Cardiac muscle cell (in vitro differentiated cells and primary cell): ENCODE measurements around the gene ALPI. TPM values are rescaled to one million over a fixed set of nuclear protein-coding genes. Genes with fewer than 3 reads are reported as not detected.
"Not testable (repeated sequence)": the region's sequence is repeated elsewhere in the genome, so short reads cannot be mapped to it uniquely, and the experiment has no call there.

Experiments
- DNase-seq, 2 donors: peaks; one replicate each; pipeline versions ENCODE4 v3.0.0 to v3.0.0-alpha.2; 2010 to 2017; ENCODE audit warnings: low read depth in 1 of 2, low spot score in 1 of 2
- H3K27ac ChIP-seq: fragments of 200-600 bp; sonication (generic); 2 replicates; pipeline ENCODE4 v1.5.1; 2016
- H3K27me3 ChIP-seq: fragments of 200-600 bp; sonication (generic); 2 replicates; pipeline ENCODE4 v1.6.0; 2016; ENCODE audit warnings: control low read depth
- H3K36me3 ChIP-seq: fragments of 200-600 bp; sonication (generic); 2 replicates; pipeline ENCODE4 v1.5.1; 2016; ENCODE audit warnings: control low read depth
- H3K4me1 ChIP-seq: fragments of 200-600 bp; sonication (generic); 2 replicates; pipeline ENCODE4 v1.8.1; 2017; ENCODE audit warnings: low read depth, mild to moderate bottlenecking, mixed run types
- H3K4me3 ChIP-seq: fragments of 200-600 bp; sonication (generic); 2 replicates; pipeline ENCODE4 v1.5.1; 2016; ENCODE audit warnings: mild to moderate bottlenecking
- H3K9me3 ChIP-seq: fragments of 200-600 bp; sonication (generic); 2 replicates; pipeline ENCODE4 v1.5.1; 2017; ENCODE audit warnings: low read depth, mild to moderate bottlenecking, control low read depth
- CTCF ChIP-seq: IDR thresholded peaks from 2 replicates; pipeline ENCODE4 v1.5.1; 2012; ENCODE audit warnings: low read depth, mild to moderate bottlenecking, low read length
- polyA plus RNA-seq: library from polyadenylated mRNA; unstranded; fragments of >200 nt; fragmentation: Nextera tagmentation; extraction: Ambion mirVana; gene quantifications from 2 replicates; pipeline ENCODE4 v1.2.1, GENCODE V29; 2016
- total RNA-seq: library from RNA; depleted of rRNA; stranded (reverse); fragments of >200 nt; gene quantifications from 2 replicates; pipeline ENCODE4 v1.2.3, GENCODE V29; 2016

ALPI gene
- total and polyA plus RNA-seq, 2 experiments from 2014 or later, result not detected

GRCh38 chr2:232420463-232421188 lies 35.3 kb upstream of the ALPI start:
- H3K27me3 ChIP-seq, result peaks cover 99% of the 10 kb centered on the region
- no peak overlapping the region for H3K27ac ChIP-seq
- no peaks in the 10 kb centered on the region for H3K36me3 ChIP-seq
- no peaks in the 10 kb centered on the region for H3K9me3 ChIP-seq
- H3K4me1 ChIP-seq, result no peaks in the 10 kb centered on the region
- H3K4me3 ChIP-seq, result peak overlapping the region; percentile 35
- no peak for TF ChIP-seq CTCF
- DNase-seq, result peak in 1 of 2 donors; percentile 60

- Histone ChIP-seq H3K27me3 (peaks cover 99% of the 10 kb centered on the region), H3K4me3 (peak overlapping the region; percentile 35)
- no peak for DNase-seq
These were observed 34.7 kb upstream of the ALPI start for GRCh38 chr2:232421189-232421785.

GRCh38 chr2:232422051-232422450 lies 33.9 kb upstream of the ALPI start:
- H3K36me3 ChIP-seq, result no peaks in the 10 kb centered on the region
- DNase-seq, result no peak
- no peak overlapping the region for H3K4me3 ChIP-seq
- no peaks in the 10 kb centered on the region for H3K9me3 ChIP-seq
- peaks cover 94% of the 10 kb centered on the region for H3K27me3 ChIP-seq
- no peak for TF ChIP-seq CTCF
- H3K27ac ChIP-seq, result no peak overlapping the region
- no peaks in the 10 kb centered on the region for H3K4me1 ChIP-seq

More at GRCh38 chr2:232421189-232421785, 34.7 kb upstream of the ALPI start:
- Histone ChIP-seq H3K4me1 (no peaks in the 10 kb centered on the region), H3K9me3 (no peaks in the 10 kb centered on the region), H3K36me3 (no peaks in the 10 kb centered on the region), H3K27ac (no peak overlapping the region)
- TF ChIP-seq CTCF, result no peak

- DNase-seq, H3K27ac ChIP-seq, H3K4me3 ChIP-seq: not testable (repeated sequence)
These were observed 33.0 kb upstream of the ALPI start for GRCh38 chr2:232422996-232423395.

GRCh38 chr2:232423407-232423806 lies 32.5 kb upstream of the ALPI start:
- not testable (repeated sequence) for H3K9me3 ChIP-seq, DNase-seq, H3K4me1 ChIP-seq, H3K27ac ChIP-seq, H3K4me3 ChIP-seq, H3K36me3 ChIP-seq
- peaks cover 80% of the 10 kb centered on the region for H3K27me3 ChIP-seq

More at GRCh38 chr2:232422996-232423395, 33.0 kb upstream of the ALPI start:
- H3K4me1 ChIP-seq, H3K36me3 ChIP-seq, H3K9me3 ChIP-seq: not testable (repeated sequence)
- peaks cover 84% of the 10 kb centered on the region for H3K27me3 ChIP-seq

GRCh38 chr2:232431705-232432590 lies 24.0 kb upstream of the ALPI start:
- Histone ChIP-seq H3K4me3 (no peak overlapping the region), H3K27ac (no peak overlapping the region), H3K4me1 (no peaks in the 10 kb centered on the region), H3K27me3 (no peaks in the 10 kb centered on the region), H3K9me3 (no peaks in the 10 kb centered on the region), H3K36me3 (no peaks in the 10 kb centered on the region)
- DNase-seq, result no peak
- TF ChIP-seq CTCF, result no peak
